A673 (cell line): ENCODE measurements around the gene ZNF335. TPM values are rescaled to one million over a fixed set of nuclear protein-coding genes. Genes with fewer than 3 reads are reported as not detected.

Source experiments
- BruUV-seq: library from RNA; stranded (reverse); fragments of 400-500 nt; replicated peaks from 2 replicates; lab custom pipeline; 2021; lab: Mats Ljungman, UMichigan
- CTCF ChIA-PET: fragments of 300-600 bp; sonication (Branson Sonifier 250); formaldehyde crosslinking; loops from one replicate; lab custom pipeline; 2022; ENCODE audit warnings: antibody characterized with exemption; lab: Charles Lee
- POLR2A ChIA-PET: fragments of 300-600 bp; sonication (Branson Sonifier 250); formaldehyde crosslinking; loops from one replicate; lab custom pipeline; 2022; ENCODE audit warnings: antibody characterized with exemption; ENCODE audit not compliant: low non-redundant PET; lab: Charles Lee
- DNase-seq: peaks from one replicate; pipeline ENCODE4 v3.0.0-alpha.2; 2015; ENCODE audit warnings: low spot score
- H3K27ac ChIP-seq: fragments of 200-600 bp; sonication (generic); 2 replicates; pipeline ENCODE4 v1.5.1; 2016; ENCODE audit warnings: mixed run types, low read depth, mild to moderate bottlenecking, mixed read lengths, antibody characterized with exemption, low read length; ENCODE audit not compliant: poor library complexity, severe bottlenecking
- H3K27me3 ChIP-seq: fragments of 200-600 bp; sonication (generic); replicated peaks from 2 replicates; pipeline ENCODE4 v1.6.1; 2017; ENCODE audit warnings: mixed run types, low read depth, mild to moderate bottlenecking, mixed read lengths, antibody characterized with exemption, low read length; ENCODE audit not compliant: insufficient read depth, poor library complexity
- H3K36me3 ChIP-seq: fragments of 200-600 bp; sonication (generic); 2 replicates; pipeline ENCODE4 v1.6.1; 2016; ENCODE audit warnings: mixed run types, mild to moderate bottlenecking, mixed read lengths, antibody characterized with exemption, low read length; ENCODE audit not compliant: insufficient read depth, poor library complexity, severe bottlenecking
- H3K4me1 ChIP-seq: fragments of 200-600 bp; sonication (generic); 2 replicates; pipeline ENCODE4 v1.6.1; 2017; ENCODE audit warnings: mixed run types, mild to moderate bottlenecking, mixed read lengths, antibody characterized with exemption, low read length; ENCODE audit not compliant: insufficient read depth, poor library complexity, severe bottlenecking
- H3K4me3 ChIP-seq: fragments of 200-600 bp; sonication (generic); 2 replicates; pipeline ENCODE4 v1.5.1; 2016; ENCODE audit warnings: low read depth, mixed run types, mild to moderate bottlenecking, mixed read lengths, low read length; ENCODE audit not compliant: poor library complexity, severe bottlenecking
- H3K9me3 ChIP-seq: fragments of 200-600 bp; sonication (generic); 2 replicates; pipeline ENCODE4 v1.6.1; 2016; ENCODE audit warnings: mixed run types, low read depth, mild to moderate bottlenecking, mixed read lengths, antibody characterized with exemption, low read length; ENCODE audit not compliant: poor library complexity, severe bottlenecking
- EZH2 ChIP-seq: fragments of 200-600 bp; sonication (generic); IDR thresholded peaks from 2 replicates; pipeline ENCODE4 v1.6.1; 2017; ENCODE audit warnings: borderline replicate concordance, low read depth, mild to moderate bottlenecking, mixed read lengths, antibody characterized with exemption, low read length; ENCODE audit not compliant: poor library complexity, severe bottlenecking
- intact Hi-C: fragments of 100-400 bp; cut with micrococcal nuclease; formaldehyde crosslinking; loops from one replicate; pipeline ENCODE4 v1.10.0; 2022; ENCODE audit not compliant: unreplicated experiment
- total RNA-seq: library from RNA; stranded (reverse); gene quantifications from 2 replicates; pipeline ENCODE4 v1.2.3, GENCODE V29; 2021
- TF ChIP-seq, protein P1 (sequence below): fragments of 300-800, 200-600 bp; sonication (generic); conservative IDR thresholded peaks from 2 replicates; pipeline ENCODE4 v1.5.1; 2017; ENCODE audit warnings: low read depth, mild to moderate bottlenecking, antibody characterized with exemption, low read length, moderate library complexity, mixed read lengths

Gene ZNF335
- total RNA-seq, 1 experiment from 2014 or later = 31.9 TPM

DNA sequence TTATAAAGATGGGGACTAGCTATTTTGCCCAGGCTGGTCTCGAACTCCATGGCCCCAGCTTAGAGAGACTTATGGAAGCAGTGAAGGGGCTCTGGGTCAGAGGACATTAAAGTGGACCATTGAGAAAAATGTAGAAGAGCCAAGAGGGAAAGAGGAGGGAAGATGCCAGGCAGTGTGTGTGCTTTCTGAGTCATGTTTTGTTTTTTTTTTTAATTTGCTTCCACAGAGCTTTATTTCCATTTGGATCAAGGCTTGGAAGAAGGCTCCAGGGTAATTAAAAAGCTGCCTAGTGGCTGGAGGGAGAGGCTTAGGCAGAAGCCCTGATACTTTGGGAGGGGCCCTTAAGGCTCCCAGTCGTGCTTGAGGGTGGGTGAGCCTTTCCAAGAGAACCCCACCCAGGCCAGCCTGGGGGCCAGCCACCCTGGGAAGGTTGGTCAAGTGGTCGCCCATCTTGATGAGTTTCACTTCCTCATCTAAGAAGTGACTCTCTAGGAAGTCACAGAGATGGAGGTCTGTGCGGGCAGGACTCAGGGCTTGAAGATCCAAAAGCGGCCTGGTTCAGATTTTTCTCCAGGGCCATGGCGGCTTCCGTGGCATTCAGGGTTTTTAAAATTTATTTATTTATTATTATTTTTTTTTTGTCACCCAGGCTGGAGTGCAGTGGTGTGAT lies 3.0 kb upstream of the ZNF335 start:
- TF ChIP-seq, protein P1, sequence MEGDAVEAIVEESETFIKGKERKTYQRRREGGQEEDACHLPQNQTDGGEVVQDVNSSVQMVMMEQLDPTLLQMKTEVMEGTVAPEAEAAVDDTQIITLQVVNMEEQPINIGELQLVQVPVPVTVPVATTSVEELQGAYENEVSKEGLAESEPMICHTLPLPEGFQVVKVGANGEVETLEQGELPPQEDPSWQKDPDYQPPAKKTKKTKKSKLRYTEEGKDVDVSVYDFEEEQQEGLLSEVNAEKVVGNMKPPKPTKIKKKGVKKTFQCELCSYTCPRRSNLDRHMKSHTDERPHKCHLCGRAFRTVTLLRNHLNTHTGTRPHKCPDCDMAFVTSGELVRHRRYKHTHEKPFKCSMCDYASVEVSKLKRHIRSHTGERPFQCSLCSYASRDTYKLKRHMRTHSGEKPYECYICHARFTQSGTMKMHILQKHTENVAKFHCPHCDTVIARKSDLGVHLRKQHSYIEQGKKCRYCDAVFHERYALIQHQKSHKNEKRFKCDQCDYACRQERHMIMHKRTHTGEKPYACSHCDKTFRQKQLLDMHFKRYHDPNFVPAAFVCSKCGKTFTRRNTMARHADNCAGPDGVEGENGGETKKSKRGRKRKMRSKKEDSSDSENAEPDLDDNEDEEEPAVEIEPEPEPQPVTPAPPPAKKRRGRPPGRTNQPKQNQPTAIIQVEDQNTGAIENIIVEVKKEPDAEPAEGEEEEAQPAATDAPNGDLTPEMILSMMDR = no peak
- TF ChIP-seq EZH2 = no peak

DNA sequence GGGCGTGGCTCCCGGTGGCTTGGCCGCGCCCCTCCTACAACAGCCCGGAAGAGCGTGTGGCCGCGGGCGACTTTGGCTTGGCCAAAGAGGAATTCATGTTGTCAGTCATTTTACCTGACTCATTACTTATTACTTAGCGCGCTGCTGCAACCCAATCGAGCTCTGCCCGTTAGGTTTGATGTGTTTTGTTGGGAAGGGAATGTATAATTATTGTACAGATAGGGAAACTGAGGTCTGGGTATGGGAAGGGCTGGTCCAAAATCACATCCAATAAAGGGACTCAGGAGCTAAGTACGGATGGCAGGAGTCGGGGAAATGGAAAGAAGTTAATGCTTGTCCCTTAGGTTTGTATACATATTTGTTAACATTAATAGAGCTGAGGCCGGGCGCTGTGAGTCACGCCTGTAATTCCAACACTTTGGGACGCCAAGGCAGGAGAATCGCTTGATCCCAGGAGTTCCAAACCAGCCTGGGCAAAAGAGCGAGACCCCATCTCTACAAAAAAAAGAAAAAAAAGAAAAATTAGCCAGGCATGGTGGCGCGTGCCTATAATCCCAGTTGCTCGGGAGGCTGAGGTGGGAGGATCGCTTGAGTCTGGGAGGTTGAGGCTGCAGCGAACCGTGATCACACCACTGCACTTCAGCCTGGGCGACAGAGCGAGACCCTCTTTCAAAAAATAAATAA lies 639 bp upstream of the ZNF335 start:
- DNase-seq = no peak

More for the DNA sequence above, 3.0 kb upstream of the ZNF335 start:
- no peaks in the 10 kb centered on the region for H3K36me3 ChIP-seq
- no peak for DNase-seq
- POLR2A ChIA-PET = no interaction called here
- no peaks in the 10 kb centered on the region for H3K27me3 ChIP-seq
- no peaks in the 10 kb centered on the region for H3K9me3 ChIP-seq
- intact Hi-C loops = no loop called here
- no TSS peak for BruUV-seq
- no peak overlapping the region for H3K4me3 ChIP-seq
- CTCF ChIA-PET = interaction anchor here (1.2 kb wide), 1 partner anchor 12 kb away, joined by 8 read pairs; no protein-coding TSS in a partner anchor
- H3K4me1 ChIP-seq = peaks cover 8% of the 10 kb centered on the region
- no peak overlapping the region for H3K27ac ChIP-seq

GRCh38 chr20:45971425-45971674 lies 653 bp downstream of the ZNF335 start:
- H3K4me3 ChIP-seq = peak overlapping the region; percentile 84
- DNase-seq = no peak
- ChIA-PET POLR2A (interaction anchor here (1.1 kb wide), 1 partner anchor 33 kb away, joined by 3 read pairs; no protein-coding TSS in a partner anchor), CTCF (interaction anchor here (2.9 kb wide), 1 partner anchor 15 kb away, joined by 18 read pairs; no protein-coding TSS in a partner anchor)
- BruUV-seq = no TSS peak
- intact Hi-C loops = no loop called here
- H3K27ac ChIP-seq = peak overlapping the region; percentile 100
- no peaks in the 10 kb centered on the region for H3K27me3 ChIP-seq
- peaks cover 11% of the 10 kb centered on the region for H3K4me1 ChIP-seq
- TF ChIP-seq EZH2 = no peak
- TF ChIP-seq, protein P1 = no peak
- H3K36me3 ChIP-seq = peaks cover 30% of the 10 kb centered on the region
- no peaks in the 10 kb centered on the region for H3K9me3 ChIP-seq

More for the DNA sequence above, 639 bp upstream of the ZNF335 start:
- BruUV-seq = TSS peak; percentile 81
- POLR2A ChIA-PET = no interaction called here
- no peaks in the 10 kb centered on the region for H3K9me3 ChIP-seq
- H3K27me3 ChIP-seq = no peaks in the 10 kb centered on the region
- CTCF ChIA-PET = no interaction called here
- peak overlapping the region; percentile 84 for H3K4me3 ChIP-seq
- peak overlapping the region; percentile 100 for H3K27ac ChIP-seq
- intact Hi-C loops = no loop called here
- peaks cover 18% of the 10 kb centered on the region for H3K36me3 ChIP-seq
- H3K4me1 ChIP-seq = peaks cover 11% of the 10 kb centered on the region
- TF ChIP-seq, protein P1 = no peak
- no peak for TF ChIP-seq EZH2
